ENCODE results near the gene PICK1. TPM values are rescaled to one million over a fixed set of nuclear protein-coding genes. Genes with fewer than 3 reads are reported as not detected.
"Not testable (repeated sequence)": the region's sequence is repeated elsewhere in the genome, so short reads cannot be mapped to it uniquely, and the experiment has no call there.

Gene PICK1
- total and polyA plus RNA-seq, 7 donors, result 11.9 to 31.5 (median 18.9) TPM

- intact Hi-C loops (cut with DNase I), result loop anchor here (10.0 kb wide), 1 partner anchor 87 kb away; the partner anchor contains the start of gene MAFF (in 2 of the 2)
- WGBS, 3 donors, result 85 to 94% (median 87%) methylated on average over 3 of the region's 3 CpGs
- TF ChIP-seq, protein P1, sequence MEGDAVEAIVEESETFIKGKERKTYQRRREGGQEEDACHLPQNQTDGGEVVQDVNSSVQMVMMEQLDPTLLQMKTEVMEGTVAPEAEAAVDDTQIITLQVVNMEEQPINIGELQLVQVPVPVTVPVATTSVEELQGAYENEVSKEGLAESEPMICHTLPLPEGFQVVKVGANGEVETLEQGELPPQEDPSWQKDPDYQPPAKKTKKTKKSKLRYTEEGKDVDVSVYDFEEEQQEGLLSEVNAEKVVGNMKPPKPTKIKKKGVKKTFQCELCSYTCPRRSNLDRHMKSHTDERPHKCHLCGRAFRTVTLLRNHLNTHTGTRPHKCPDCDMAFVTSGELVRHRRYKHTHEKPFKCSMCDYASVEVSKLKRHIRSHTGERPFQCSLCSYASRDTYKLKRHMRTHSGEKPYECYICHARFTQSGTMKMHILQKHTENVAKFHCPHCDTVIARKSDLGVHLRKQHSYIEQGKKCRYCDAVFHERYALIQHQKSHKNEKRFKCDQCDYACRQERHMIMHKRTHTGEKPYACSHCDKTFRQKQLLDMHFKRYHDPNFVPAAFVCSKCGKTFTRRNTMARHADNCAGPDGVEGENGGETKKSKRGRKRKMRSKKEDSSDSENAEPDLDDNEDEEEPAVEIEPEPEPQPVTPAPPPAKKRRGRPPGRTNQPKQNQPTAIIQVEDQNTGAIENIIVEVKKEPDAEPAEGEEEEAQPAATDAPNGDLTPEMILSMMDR (IDR thresholded peaks at IDR 0.05), result no peak
Measured at GRCh38 chr22:38118182-38118581, 61.0 kb downstream of the PICK1 start.

GRCh38 chr22:38118747-38119146 is 61.5 kb downstream of the PICK1 start:
- intact Hi-C loops (cut with DNase I), result loop anchor here (10.0 kb wide), 1 partner anchor 86 kb away; the partner anchor contains the start of gene MAFF (in 2 of the 2)
- WGBS, 3 donors, result 95 to 100% (median 97%) methylated on average over 2 of the region's 2 CpGs

More at GRCh38 chr22:38118182-38118581, 61.0 kb downstream of the PICK1 start:
- H3K4me3 ChIP-seq, result no peak overlapping the region
- no peaks in the 10 kb centered on the region for H3K27me3 ChIP-seq (ENCODE audit: insufficient read depth in 3 of 3, low read length in 2 of 3)
- no peaks in the 10 kb centered on the region for H3K9me3 ChIP-seq
- H3K27ac ChIP-seq, result no peak overlapping the region
- ATAC-seq, result no peak
- H3K36me3 ChIP-seq (ENCODE audit: insufficient read depth in 1 of 2, low read depth in 1 of 2), result peaks cover 0 to 3% of the 10 kb centered on the region in 2 donors
- no peaks in the 10 kb centered on the region for H3K4me1 ChIP-seq
- DNase-seq, result no peak

GRCh38 chr22:38120359-38121110 is 63.3 kb downstream of the PICK1 start:
- no peak for ATAC-seq

More at GRCh38 chr22:38118747-38119146, 61.5 kb downstream of the PICK1 start:
- not testable (repeated sequence) for H3K27me3 ChIP-seq (ENCODE audit: insufficient read depth in 3 of 3, low read length in 2 of 3); ATAC-seq; H3K36me3 ChIP-seq (ENCODE audit: insufficient read depth in 1 of 2, low read depth in 1 of 2); H3K4me1 ChIP-seq; H3K9me3 ChIP-seq; DNase-seq; H3K27ac ChIP-seq; H3K4me3 ChIP-seq

GRCh38 chr22:38122616-38123015 is 65.4 kb downstream of the PICK1 start:
- DNase-seq, result no peak

More at GRCh38 chr22:38120359-38121110, 63.3 kb downstream of the PICK1 start:
- H3K36me3 ChIP-seq (ENCODE audit: insufficient read depth in 1 of 2, low read depth in 1 of 2), result peaks cover 0 to 8% of the 10 kb centered on the region in 2 donors
- WGBS, 3 donors, result 88 to 94% (median 93%) methylated on average over 24 to 28 of the region's 28 CpGs
- H3K27ac ChIP-seq, result no peak overlapping the region
- no peak overlapping the region for H3K4me3 ChIP-seq
- TF ChIP-seq, protein P1 (IDR thresholded peaks at IDR 0.05), result no peak
- peaks cover 2% of the 10 kb centered on the region for H3K4me1 ChIP-seq
- H3K27me3 ChIP-seq (ENCODE audit: insufficient read depth in 3 of 3, low read length in 2 of 3), result no peaks in the 10 kb centered on the region
- no peaks in the 10 kb centered on the region for H3K9me3 ChIP-seq
- no peak for DNase-seq
- intact Hi-C loops (cut with DNase I), result no loop called here

More at GRCh38 chr22:38122616-38123015, 65.4 kb downstream of the PICK1 start:
- intact Hi-C loops (cut with DNase I), result no loop called here
- H3K36me3 ChIP-seq (ENCODE audit: insufficient read depth in 1 of 2, low read depth in 1 of 2), result peaks cover 0 to 6% of the 10 kb centered on the region in 2 donors
- WGBS, 3 donors, result 80 to 87% (median 82%) methylated on average over 6 of the region's 6 CpGs
- no peaks in the 10 kb centered on the region for H3K27me3 ChIP-seq (ENCODE audit: insufficient read depth in 3 of 3, low read length in 2 of 3)
- TF ChIP-seq, protein P1 (IDR thresholded peaks at IDR 0.05), result no peak
- no peaks in the 10 kb centered on the region for H3K9me3 ChIP-seq
- H3K4me1 ChIP-seq, result peaks cover 9% of the 10 kb centered on the region
- H3K4me3 ChIP-seq, result no peak overlapping the region
- no peak overlapping the region for H3K27ac ChIP-seq
- ATAC-seq, result no peak
